Heart right ventricle (tissue), 16 donors: ENCODE measurements around the gene OGDH. TPM values are rescaled to one million over a fixed set of nuclear protein-coding genes. Genes with fewer than 3 reads are reported as not detected.

Experiments used
- ATAC-seq, 8 donors: fragments of 200-7000 bp; cut with Tn5 transposase; one replicate each; pipeline ENCODE4 v1.9.1; 2020; ENCODE audit warnings: mild to moderate bottlenecking in 8 of 8, moderate library complexity in 8 of 8, moderate number of reproducible peaks in 1 of 8
- DNase-seq, 2 donors: peaks; one replicate each; pipeline ENCODE4 v3.0.0-alpha.2; 2020
- H3K27ac ChIP-seq, 10 donors: fragments of 200-600 bp; sonication (generic) in 2 of 10; one replicate each; pipeline versions ENCODE4 v1.5.0 to v1.8.0; 2020 to 2022; ENCODE audit warnings: mild to moderate bottlenecking in 3 of 10
- H3K27me3 ChIP-seq, 7 donors: fragments of 200-600 bp; one replicate each; pipeline ENCODE4 v1.8.0; 2021 to 2022; ENCODE audit warnings: mild to moderate bottlenecking in 2 of 7
- H3K36me3 ChIP-seq, 9 donors: fragments of 200-600 bp; sonication (generic) in 1 of 9; one replicate each; pipeline versions ENCODE4 v1.5.0 to v1.8.0; 2020 to 2022; ENCODE audit warnings: mild to moderate bottlenecking in 2 of 9
- H3K4me1 ChIP-seq, 9 donors: fragments of 200-600 bp; sonication (generic) in 1 of 9; one replicate each; pipeline versions ENCODE4 v1.5.0 to v1.8.0; 2020 to 2022; ENCODE audit warnings: mild to moderate bottlenecking in 4 of 9
- H3K4me3 ChIP-seq, 10 donors: fragments of 200-600 bp; sonication (generic) in 2 of 10; one replicate each; pipeline versions ENCODE4 v1.5.0 to v1.8.0; 2020 to 2022; ENCODE audit warnings: mild to moderate bottlenecking in 7 of 10, moderate library complexity in 2 of 10
- H3K9me3 ChIP-seq, 11 donors: fragments of 200-600 bp in 10 of 11; sonication (generic) in 2 of 11; one replicate each; pipeline versions ENCODE4 v1.5.0 to v1.8.0; 2013 to 2022; ENCODE audit warnings: mild to moderate bottlenecking in 2 of 11, control low read depth in 1 of 11, moderate library complexity in 1 of 11
- CTCF ChIP-seq, 9 donors: fragments of 200-600 bp; sonication (generic) in 2 of 9; IDR thresholded peaks; one replicate each; pipeline versions ENCODE4 v1.5.0 to v1.8.0; 2021 to 2022; ENCODE audit warnings: antibody characterized with exemption in 9 of 9, mild to moderate bottlenecking in 5 of 9, moderate library complexity in 1 of 9
- WGBS, 2 donors: extraction: QIAGEN DNeasy Blood & Tissue Kit; methylation state at CpG; one replicate each; pipeline ENCODE4 v1.1.7; 2013; ENCODE audit warnings: inconsistent platforms in 1 of 2; 5-methylcytosine and 5-hydroxymethylcytosine counted together
- intact Hi-C, 10 donors: fragments of 100-400 bp; cut with DNase I; formaldehyde crosslinking; loops; one replicate each; pipeline versions ENCODE4 v1.11.1 to v1.14.2; 2022
- polyA plus RNA-seq, 2 donors: library from polyadenylated mRNA; stranded (reverse); fragments of 200-250 nt; gene quantifications; one replicate each; pipeline ENCODE4 v1.2.3, GENCODE V29; 2013
- total RNA-seq, 10 donors: library from RNA; stranded (reverse); fragmentation: NEBNext Ultra II Directional in 3 of 10; extraction: Animal tissue kit (Norgen Biotek cat#: 25700) in 3 of 10; gene quantifications; one replicate each; pipeline versions ENCODE4 v1.2.1 to v1.2.4, GENCODE V29; 2021 to 2023
- donor health status: Arrhythmogenic right ventricular cardiomyopathy.
- donor health status: ischemic (EF 13 %, LVEDD 7.1; RV severe dilation, severe dysfunction).
- donor health status: healthy with polysubstance abuse.
- donor health status: DM: no; HTN: yes; CAD: no.
- donor health status: DM: no; HTN: no; CAD: no.
- donor health status: ischemic (EF 25% LVEDD 6.9; RV normal size, moderate dysfunction).
- donor health status: ischemic (EF 25% LVEDD 5.7; RV mildly dilated, moderate dysfunction).
- donor health status: healthy.
- donor health status: DM: yes; HTN: yes; CAD: no.
- donor health status: Ischemic cardiomyopathy.
- donor health status: ischemic (EF 35%, LVEDD 5.7; RV mildly dilated, moderate dysfunction).
- donor health status: nonischemic (EF 11% LVEDD 7.7; RV severe dilation, severe dysfunction).
- donor health status: DM: yes; HTN: yes; CAD: no.
- donor health status: PGD.
- donor health status: ischemic (EF 29% LVEDD 5.4; RV normal size, mild dysfunction).
- donor health status: nonischemic (EF 23%, LVEDD 6.1; RV moderate dilation, normal function).

OGDH gene
- total and polyA plus RNA-seq, 12 donors, result 202 to 724 (median 672) TPM

GRCh38 chr7:44738876-44739665 lies 132.6 kb downstream of the OGDH start:
- Histone ChIP-seq H3K27me3 (no peaks in the 10 kb centered on the region), H3K27ac (no peak overlapping the region), H3K9me3 (no peaks in the 10 kb centered on the region), H3K4me1 (peaks cover 0 to 11% (median 0%) of the 10 kb centered on the region in 9 donors), H3K4me3 (no peak overlapping the region), H3K36me3 (no peaks in the 10 kb centered on the region)
- ATAC-seq (peak in 1 of 8 donors; percentile 24), DNase-seq (no peak)
- 90 to 97% methylated on average over 23 of the region's 23 CpGs for WGBS, 2 donors
- intact Hi-C loops, result no loop called here
- no peak for TF ChIP-seq CTCF (IDR thresholded peaks at IDR 0.05)

GRCh38 chr7:44740055-44740454 lies 133.6 kb downstream of the OGDH start:
- ATAC-seq (no peak), DNase-seq (no peak)
- Histone ChIP-seq H3K36me3 (no peaks in the 10 kb centered on the region), H3K4me3 (no peak overlapping the region), H3K4me1 (peaks cover 0 to 12% (median 0%) of the 10 kb centered on the region in 9 donors), H3K27me3 (no peaks in the 10 kb centered on the region), H3K9me3 (no peaks in the 10 kb centered on the region), H3K27ac (no peak overlapping the region)
- 96 to 98% methylated on average over 2 of the region's 2 CpGs for WGBS, 2 donors
- TF ChIP-seq CTCF (IDR thresholded peaks at IDR 0.05), result no peak
- intact Hi-C loops, result no loop called here

GRCh38 chr7:44743750-44744149 lies 137.3 kb downstream of the OGDH start:
- H3K27me3 ChIP-seq, result no peaks in the 10 kb centered on the region
- intact Hi-C loops, result no loop called here
- TF ChIP-seq CTCF (IDR thresholded peaks at IDR 0.05), result no peak
- H3K27ac ChIP-seq, result peak overlapping the region in 3 of 10 donors; percentile 15 to 20 (median 16)
- no peak for DNase-seq
- no peaks in the 10 kb centered on the region for H3K9me3 ChIP-seq
- no peaks in the 10 kb centered on the region for H3K36me3 ChIP-seq
- no peak for ATAC-seq
- no peak overlapping the region for H3K4me3 ChIP-seq
- H3K4me1 ChIP-seq, result peaks cover 0 to 13% (median 3%) of the 10 kb centered on the region in 9 donors
- 61 to 66% methylated on average over 1 of the region's 1 CpG for WGBS, 2 donors

- no peak for TF ChIP-seq CTCF (IDR thresholded peaks at IDR 0.05)
- intact Hi-C loops, result loop anchor here in 5 of 10 donors (1.0 to 5.0 kb wide), 7 partner anchors 48 to 161 kb away; partner anchors contain the start of genes PPIA (in 3 of the 5) and H2AZ2 (in 1 of the 5)
- Histone ChIP-seq H3K4me1 (peaks cover 9 to 53% (median 31%) of the 10 kb centered on the region in 9 donors), H3K27ac (peak within 1 kb of the TSS; percentile 91 to 99 (median 98)), H3K9me3 (no peaks in the 10 kb centered on the region), H3K27me3 (no peaks in the 10 kb centered on the region), H3K4me3 (peak within 1 kb of the TSS; percentile 63 to 93 (median 90)), H3K36me3 (peaks cover 0 to 10% (median 0%) of the 10 kb centered on the region in 9 donors)
- peak; percentile 98 to 99 (median 98) for ATAC-seq
- DNase-seq, result peak; percentile 91 to 95
- WGBS, 2 donors, result 2% methylated on average over 49 to 92 of the region's 92 CpGs
These were observed 141.9 kb downstream of the OGDH start, which contains the start of gene ZMIZ2 for GRCh38 chr7:44748045-44748947. Gene ZMIZ2, plus strand, starts transcription at chr7:44748847. Its CDS starts 7,403 bp downstream, at chr7:44756250.
